GM12878 (cell line): ENCODE measurements around the gene NAB1. TPM values are rescaled to one million over a fixed set of nuclear protein-coding genes. Genes with fewer than 3 reads are reported as not detected.
A peak's percentile ranks its signal among the peaks of the same experiment; 100 is the strongest.

ENCODE experiments used
- CBX5 ChIP-seq: sonication (generic); IDR thresholded peaks from 2 replicates; pipeline ENCODE4 v1.6.1; 2016; ENCODE audit warnings: low read depth, moderate library complexity, mild to moderate bottlenecking, inconsistent platforms
- CHD4 ChIP-seq: fragments of 200-600 bp; sonication (generic); IDR thresholded peaks from 2 replicates; pipeline ENCODE4 v1.6.1; 2016; ENCODE audit warnings: mild to moderate bottlenecking
- CREM ChIP-seq: IDR thresholded peaks from 2 replicates; pipeline ENCODE4 v1.6.1; 2014; ENCODE audit warnings: antibody characterized with exemption, low read depth
- CUX1 ChIP-seq: IDR thresholded peaks from 2 replicates; pipeline ENCODE4 v1.6.1; 2012; ENCODE audit warnings: improper control_type of control experiment, low read depth, low read length; ENCODE audit not compliant: insufficient replicate concordance
- E2F4 ChIP-seq: IDR thresholded peaks from 2 replicates; pipeline ENCODE4 v1.6.1; 2012; ENCODE audit warnings: low read depth, low read length, improper control_type of control experiment
- FOXK2 ChIP-seq: fragments of 450-650 bp; IDR thresholded peaks from 2 replicates; pipeline ENCODE4 v1.6.1; 2017; ENCODE audit warnings: mild to moderate bottlenecking, moderate library complexity
- FOXM1 ChIP-seq: IDR thresholded peaks from 2 replicates; pipeline ENCODE4 v1.6.1; 2012; ENCODE audit warnings: low read depth, mild to moderate bottlenecking, inconsistent platforms, low read length, moderate library complexity
- IKZF1 ChIP-seq: fragments of 450-650 bp; conservative IDR thresholded peaks from 2 replicates; pipeline ENCODE4 v1.6.1; 2017; ENCODE audit warnings: antibody characterized with exemption, mild to moderate bottlenecking
- JUND ChIP-seq: IDR thresholded peaks from 2 replicates; pipeline ENCODE4 v1.6.1; 2012; ENCODE audit warnings: low read depth, mild to moderate bottlenecking, low read length, improper control_type of control experiment, moderate library complexity
- KDM1A ChIP-seq: fragments of 200-600 bp; sonication (generic); IDR thresholded peaks from 2 replicates; pipeline ENCODE4 v1.6.1; 2016; ENCODE audit warnings: borderline replicate concordance
- NKRF ChIP-seq: fragments of 450-650 bp; conservative IDR thresholded peaks from 2 replicates; pipeline ENCODE4 v1.6.1; 2017; ENCODE audit warnings: mild to moderate bottlenecking, moderate library complexity
- RBBP5 ChIP-seq: fragments of 200-600 bp; sonication (generic); conservative IDR thresholded peaks from 2 replicates; pipeline ENCODE4 v1.6.1; 2016
- RELA ChIP-seq: fragments of 450-650 bp; IDR thresholded peaks from 2 replicates; pipeline ENCODE4 v1.8.0; 2014; ENCODE audit warnings: borderline replicate concordance; ENCODE audit not compliant: partially characterized antibody
- SPI1 ChIP-seq: IDR thresholded peaks from 2 replicates; pipeline ENCODE4 v1.6.1; 2011; ENCODE audit warnings: low read depth, mild to moderate bottlenecking, low read length, moderate library complexity, borderline replicate concordance; ENCODE audit not compliant: insufficient read depth
- ZZZ3 ChIP-seq: IDR thresholded peaks from 2 replicates; pipeline ENCODE4 v1.6.1; 2011; ENCODE audit warnings: low read depth; ENCODE audit not compliant: control insufficient read depth, insufficient read length
- polyA plus RNA-seq, 11 experiments: library from polyadenylated mRNA; depleted of rRNA in 4 of 11; unstranded in 6 of 11; stranded (reverse) in 5 of 11; fragments of >200 nt; fragmentation: Nextera tagmentation in 4 of 11; fragmentation: Illumina TruSeq in 1 of 11; extraction: Ambion mirVana in 4 of 11; extraction: Trizol in 1 of 11; gene quantifications; 1 replicate in 1 of 11; 2 replicates in 10 of 11; pipeline versions ENCODE4 v1.2.1 to v1.2.3, GENCODE V29; 2011 to 2016; ENCODE audit warnings: inconsistent platforms in 2 of 11, missing spikeins in 2 of 11, low read depth in 1 of 11
- total RNA-seq, 4 experiments: library from RNA; depleted of rRNA in 3 of 4; stranded (reverse); fragments of >200 nt in 3 of 4; fragmentation: Illumina TruSeq in 1 of 4; extraction: Trizol in 1 of 4; gene quantifications; 2 replicates each; pipeline versions ENCODE4 v1.2.1 to v1.2.3, GENCODE V29; 2013 to 2021
- TF ChIP-seq, protein P1 (sequence below): fragments of 450-650 bp; IDR thresholded peaks from 2 replicates; pipeline ENCODE4 v1.6.1; 2017; ENCODE audit warnings: mild to moderate bottlenecking, low read depth, inconsistent platforms; ENCODE audit not compliant: poor library complexity, severe bottlenecking
- TF ChIP-seq, protein P2 (sequence below): IDR thresholded peaks from 2 replicates; pipeline ENCODE4 v1.6.1; 2011; ENCODE audit warnings: borderline replicate concordance, low read depth, mild to moderate bottlenecking, moderate library complexity, mixed read lengths, low read length; ENCODE audit not compliant: insufficient read depth; ENCODE audit errors: extremely low read length

NAB1 gene
- total and polyA plus RNA-seq, 10 of the 15 experiments (the other 5 are each of a cell fraction or from before 2014, with no cell fraction given), result 4.5 to 39.6 (median 23.0) TPM

- TF ChIP-seq E2F4, result no peak
- no peak for TF ChIP-seq CBX5
- peak; percentile 65 for TF ChIP-seq CUX1
- TF ChIP-seq KDM1A, result no peak
- TF ChIP-seq RBBP5, result no peak
- TF ChIP-seq ZZZ3, result no peak
- no peak for TF ChIP-seq RELA
- TF ChIP-seq, protein P1, sequence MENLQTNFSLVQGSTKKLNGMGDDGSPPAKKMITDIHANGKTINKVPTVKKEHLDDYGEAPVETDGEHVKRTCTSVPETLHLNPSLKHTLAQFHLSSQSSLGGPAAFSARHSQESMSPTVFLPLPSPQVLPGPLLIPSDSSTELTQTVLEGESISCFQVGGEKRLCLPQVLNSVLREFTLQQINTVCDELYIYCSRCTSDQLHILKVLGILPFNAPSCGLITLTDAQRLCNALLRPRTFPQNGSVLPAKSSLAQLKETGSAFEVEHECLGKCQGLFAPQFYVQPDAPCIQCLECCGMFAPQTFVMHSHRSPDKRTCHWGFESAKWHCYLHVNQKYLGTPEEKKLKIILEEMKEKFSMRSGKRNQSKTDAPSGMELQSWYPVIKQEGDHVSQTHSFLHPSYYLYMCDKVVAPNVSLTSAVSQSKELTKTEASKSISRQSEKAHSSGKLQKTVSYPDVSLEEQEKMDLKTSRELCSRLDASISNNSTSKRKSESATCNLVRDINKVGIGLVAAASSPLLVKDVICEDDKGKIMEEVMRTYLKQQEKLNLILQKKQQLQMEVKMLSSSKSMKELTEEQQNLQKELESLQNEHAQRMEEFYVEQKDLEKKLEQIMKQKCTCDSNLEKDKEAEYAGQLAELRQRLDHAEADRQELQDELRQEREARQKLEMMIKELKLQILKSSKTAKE, result peak; percentile 42
- no peak for TF ChIP-seq JUND
- TF ChIP-seq NKRF, result no peak
- TF ChIP-seq IKZF1, result no peak
- TF ChIP-seq CHD4, result no peak
- TF ChIP-seq, protein P2, sequence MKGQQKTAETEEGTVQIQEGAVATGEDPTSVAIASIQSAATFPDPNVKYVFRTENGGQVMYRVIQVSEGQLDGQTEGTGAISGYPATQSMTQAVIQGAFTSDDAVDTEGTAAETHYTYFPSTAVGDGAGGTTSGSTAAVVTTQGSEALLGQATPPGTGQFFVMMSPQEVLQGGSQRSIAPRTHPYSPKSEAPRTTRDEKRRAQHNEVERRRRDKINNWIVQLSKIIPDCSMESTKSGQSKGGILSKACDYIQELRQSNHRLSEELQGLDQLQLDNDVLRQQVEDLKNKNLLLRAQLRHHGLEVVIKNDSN, result no peak
- no peak for TF ChIP-seq FOXK2
- TF ChIP-seq CREM, result peak; percentile 89
- no peak for TF ChIP-seq SPI1
- TF ChIP-seq FOXM1, result 0 out of 2 replicates have a peak, but pooled peaks have one; percentile 41
These were observed 21.5 kb downstream of the NAB1 start (continued) for GRCh38 chr2:190670182-190670946.
